Vagina (tissue), 2 donors: ENCODE results near the gene SPRY1.
A peak's percentile ranks its signal among the peaks of the same experiment; 100 is the strongest.

Source experiments
- CTCF ChIP-seq, 3 experiments: fragments of 450-650 bp in 2 of 3; fragments of 200-600 bp in 1 of 3; sonication (generic) in 1 of 3; IDR thresholded peaks; one replicate each; pipeline ENCODE4 v1.5.1; 2017 to 2019; ENCODE audit warnings: antibody characterized with exemption in 3 of 3, mild to moderate bottlenecking in 2 of 3, moderate library complexity in 2 of 3
- POLR2A ChIP-seq, 2 donors: fragments of 450-650 bp; IDR thresholded peaks; one replicate each; pipeline ENCODE4 v1.6.1; 2017; ENCODE audit warnings: antibody characterized with exemption in 2 of 2, mild to moderate bottlenecking in 2 of 2, moderate library complexity in 2 of 2
- POLR2AphosphoS5 ChIP-seq, 2 donors: sonication (generic); formaldehyde crosslinking; IDR thresholded peaks; one replicate each; pipeline ENCODE4 v1.9.0; 2017; ENCODE audit warnings: antibody characterized with exemption in 2 of 2, mild to moderate bottlenecking in 2 of 2, low read depth in 1 of 2; ENCODE audit not compliant: insufficient read depth in 1 of 2

- TF ChIP-seq CTCF (IDR thresholded peaks at IDR 0.05) (no peak), POLR2A (IDR thresholded peaks at IDR 0.05) (no peak), POLR2AphosphoS5 (IDR thresholded peaks at IDR 0.05; ENCODE audit: insufficient read depth in 1 of 2, low read depth in 1 of 2) (peak; percentile 17 to 43)
Measured at GRCh38 chr4:123361195-123361861, 35.3 kb upstream of the SPRY1 start.
